Kidney epithelial cell (primary cell): ENCODE results near the gene NSD2. TPM values are rescaled to one million over a fixed set of nuclear protein-coding genes. Genes with fewer than 3 reads are reported as not detected.

ENCODE experiments used
- DNase-seq: peaks from one replicate; pipeline ENCODE4 v3.0.0-alpha.2; 2010; ENCODE audit warnings: low read depth
- H3K27me3 ChIP-seq: 2 replicates; pipeline ENCODE4 v1.6.0; 2011; ENCODE audit warnings: low read length; ENCODE audit not compliant: control insufficient read depth, insufficient read depth
- H3K36me3 ChIP-seq: 2 replicates; pipeline ENCODE4 v1.5.1; 2011; ENCODE audit warnings: low read length; ENCODE audit not compliant: control insufficient read depth, insufficient read depth
- H3K4me3 ChIP-seq: 2 replicates; pipeline ENCODE4 v1.5.1; 2011; ENCODE audit warnings: low read depth, mild to moderate bottlenecking, control low read depth, low read length
- CTCF ChIP-seq: IDR thresholded peaks from 2 replicates; pipeline ENCODE4 v1.5.1; 2011; ENCODE audit warnings: mild to moderate bottlenecking, moderate library complexity, low read length, control low read depth, inconsistent platforms; ENCODE audit not compliant: insufficient read depth, poor library complexity, severe bottlenecking
- total RNA-seq: library from RNA; depleted of rRNA; stranded (reverse); fragments of >200 nt; gene quantifications from 2 replicates; pipeline ENCODE4 v1.2.3, GENCODE V29; 2015

NSD2 gene
- total RNA-seq, 1 donor from 2014 or later, result 68.5 TPM

DNA sequence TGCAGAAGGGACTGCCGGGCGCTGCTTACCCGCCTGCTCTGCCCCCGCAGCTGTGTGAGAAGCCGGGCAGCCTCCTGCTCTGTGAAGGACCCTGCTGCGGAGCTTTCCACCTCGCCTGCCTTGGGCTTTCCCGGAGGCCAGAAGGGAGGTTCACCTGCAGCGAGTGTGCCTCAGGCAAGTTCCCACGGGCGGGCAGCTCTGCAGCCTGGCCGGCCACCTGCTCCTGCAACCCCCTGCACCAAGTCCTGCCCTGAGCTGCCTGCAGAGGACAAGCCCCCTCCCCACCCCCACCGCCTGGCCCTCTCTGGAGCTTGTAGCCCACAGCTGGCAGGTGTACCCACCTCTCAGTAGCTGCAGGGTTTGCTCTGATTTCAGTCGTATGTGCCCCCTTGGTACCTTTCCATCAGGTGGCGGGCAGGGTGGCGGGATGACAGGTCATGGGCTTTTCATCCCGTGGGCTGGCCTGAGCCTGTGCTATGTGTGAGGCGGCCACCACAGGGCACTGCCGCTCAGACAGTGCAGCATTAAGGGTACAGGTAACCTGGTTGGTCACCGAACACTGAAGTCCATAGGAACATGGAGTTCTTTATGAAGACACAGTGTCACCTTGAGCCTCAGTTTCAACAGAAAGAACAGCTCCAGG is 81.0 kb downstream of the NSD2 start:
- no peak for TF ChIP-seq CTCF
- H3K27me3 ChIP-seq, result no peaks in the 10 kb centered on the region
- no peak for DNase-seq
- no peak overlapping the region for H3K4me3 ChIP-seq
- peaks cover 3% of the 10 kb centered on the region for H3K36me3 ChIP-seq

- Histone ChIP-seq H3K27me3 (no peaks in the 10 kb centered on the region), H3K36me3 (peaks cover 3% of the 10 kb centered on the region), H3K4me3 (no peak overlapping the region)
- TF ChIP-seq CTCF, result no peak
- DNase-seq, result no peak
Measured at GRCh38 chr4:1952719-1953118, 81.5 kb downstream of the NSD2 start.

GRCh38 chr4:1953335-1953734 is 82.1 kb downstream of the NSD2 start:
- no peak for TF ChIP-seq CTCF
- no peak for DNase-seq
- Histone ChIP-seq H3K4me3 (no peak overlapping the region), H3K36me3 (peaks cover 3% of the 10 kb centered on the region), H3K27me3 (no peaks in the 10 kb centered on the region)

GRCh38 chr4:1956631-1957030 is 85.4 kb downstream of the NSD2 start:
- TF ChIP-seq CTCF, result no peak
- peaks cover 8% of the 10 kb centered on the region for H3K36me3 ChIP-seq

DNA sequence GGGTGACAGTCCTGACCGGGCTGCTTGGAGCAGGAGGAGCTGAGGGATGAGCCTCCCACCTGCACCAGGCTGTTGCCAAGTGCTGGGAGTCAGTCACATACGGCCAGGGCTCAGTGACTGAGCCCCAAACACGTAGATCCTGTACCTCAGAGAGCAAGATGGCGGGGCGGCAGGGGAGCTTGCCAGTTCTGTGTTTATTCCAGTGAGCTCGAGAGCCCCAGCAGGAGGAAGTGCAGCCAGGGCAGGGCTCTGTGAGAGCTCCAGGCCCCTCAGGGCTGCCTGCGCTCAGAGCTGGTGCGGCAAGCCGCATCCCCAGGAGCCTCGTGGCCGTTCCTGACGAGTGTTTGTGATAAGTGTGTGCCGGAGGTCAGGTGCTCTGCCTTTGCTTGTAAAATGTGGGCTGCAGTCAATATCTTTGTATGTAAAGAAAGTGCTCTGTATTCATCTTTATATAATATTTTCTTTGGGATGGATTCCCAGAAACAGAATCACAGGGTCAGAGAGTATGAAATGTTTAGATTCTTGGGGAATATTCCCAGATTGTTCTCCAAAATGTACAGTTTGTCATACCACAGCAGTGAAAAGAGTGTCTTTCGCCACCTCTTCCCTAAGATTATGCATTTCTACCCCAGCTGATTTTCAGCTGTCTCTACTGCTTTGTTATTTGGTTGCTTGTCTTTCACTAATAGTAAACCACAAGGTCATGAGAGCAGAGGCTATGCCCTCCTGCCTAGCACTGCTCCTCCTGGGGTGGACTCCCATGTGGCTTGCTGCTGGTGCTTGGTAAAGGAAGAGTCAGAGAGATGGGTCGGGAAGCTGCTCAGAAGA is 87.3 kb downstream of the NSD2 start:
- Histone ChIP-seq H3K36me3 (peaks cover 8% of the 10 kb centered on the region), H3K27me3 (no peaks in the 10 kb centered on the region), H3K4me3 (no peak overlapping the region)
- no peak for DNase-seq
- no peak for TF ChIP-seq CTCF

More at GRCh38 chr4:1956631-1957030, 85.4 kb downstream of the NSD2 start:
- Histone ChIP-seq H3K4me3 (no peak overlapping the region), H3K27me3 (no peaks in the 10 kb centered on the region)
- no peak for DNase-seq
